ENCODE results near the gene NRXN3. TPM values are rescaled to one million over a fixed set of nuclear protein-coding genes. Genes with fewer than 3 reads are reported as not detected.

The NRXN3 gene
- total RNA-seq, 1 experiment from 2014 or later, result not detected

- DNase-seq (ENCODE audit: low read depth, low spot score), result no peak
- no peak overlapping the region for H3K9ac ChIP-seq (ENCODE audit: low read length)
- intact Hi-C loops (cut with micrococcal nuclease), result no loop called here
- TF ChIP-seq JUND (IDR thresholded peaks at IDR 0.05) (no peak), CTCF (IDR thresholded peaks at IDR 0.05 in 2 of 3, conservative IDR thresholded peaks at IDR 0.05 in 1 of 3; ENCODE audit: borderline replicate concordance in 1 of 3, insufficient read depth in 1 of 3, low read depth in 2 of 3, low read length in 2 of 3) (no peak), SP1 (IDR thresholded peaks at IDR 0.05; ENCODE audit: low read depth) (no peak), MAX (IDR thresholded peaks at IDR 0.05) (no peak), ZBTB33 (IDR thresholded peaks at IDR 0.05; ENCODE audit: extremely low read depth, insufficient replicate concordance, low read length) (no peak), EZH2phosphoT487 (IDR thresholded peaks at IDR 0.05; ENCODE audit: borderline replicate concordance) (no peak), ELF1 (IDR thresholded peaks at IDR 0.05; ENCODE audit: borderline replicate concordance, low read depth) (no peak), RAD21 (IDR thresholded peaks at IDR 0.05; ENCODE audit: low read depth) (no peak), CEBPB (IDR thresholded peaks at IDR 0.05; ENCODE audit: low read depth) (no peak), FOSL1 (IDR thresholded peaks at IDR 0.05; ENCODE audit: low read depth) (no peak)
- no peaks in the 10 kb centered on the region for H3K36me3 ChIP-seq (ENCODE audit: control insufficient read depth in 1 of 2, insufficient read depth in 2 of 2, low read length in 2 of 2)
- no peak overlapping the region for H2AFZ ChIP-seq (ENCODE audit: low read depth, low read length, poor library complexity, severe bottlenecking)
- RAD21 ChIA-PET (ENCODE audit: low non-redundant PET in 1 of 2, low total read pairs in 2 of 2, uncharacterized antibody in 2 of 2, unreplicated experiment in 2 of 2), result no interaction called here
- no peaks in the 10 kb centered on the region for H3K4me1 ChIP-seq (ENCODE audit: control insufficient read depth in 1 of 2, insufficient read depth in 2 of 2, low read length in 2 of 2)
- BruUV-seq (replicated peaks), result no TSS peak
- no peak overlapping the region for H3K27ac ChIP-seq (ENCODE audit: low read depth, low read length)
- CTCF ChIA-PET, result no interaction called here
- POLR2A ChIA-PET, result no interaction called here
- no peaks in the 10 kb centered on the region for H3K27me3 ChIP-seq (ENCODE audit: insufficient read depth, low read length)
- no peaks in the 10 kb centered on the region for H3K79me2 ChIP-seq (ENCODE audit: insufficient read depth, low read length)
- no peak for ATAC-seq
- no peaks in the 10 kb centered on the region for H4K20me1 ChIP-seq (ENCODE audit: insufficient read depth)
- H3K4me2 ChIP-seq (ENCODE audit: low read length), result no peak overlapping the region
- no peak overlapping the region for H3K4me3 ChIP-seq (replicated peaks in 1 of 2; ENCODE audit: low read depth in 1 of 2, low read length in 2 of 2)
- H3K9me2 ChIP-seq (ENCODE audit: insufficient read depth), result no peaks in the 10 kb centered on the region
- H3K9me3 ChIP-seq (ENCODE audit: control insufficient read depth in 1 of 2, insufficient read depth in 1 of 2, low read depth in 1 of 2, low read length in 2 of 2), result no peaks in the 10 kb centered on the region
Observed at GRCh38 chr14:78951602-78952001, 781.4 kb downstream of the NRXN3 start.

Data from HCT116 (cell line).